Measurements from ENCODE around the gene C3AR1. TPM values are rescaled to one million over a fixed set of nuclear protein-coding genes. Genes with fewer than 3 reads are reported as not detected.
"Not testable (repeated sequence)": the region's sequence is repeated elsewhere in the genome, so short reads cannot be mapped to it uniquely, and the experiment has no call there.

The C3AR1 gene
- total RNA-seq, 1 donor from 2014 or later, result not detected

- peaks cover 5% of the 10 kb centered on the region for H3K36me3 Mint-ChIP-seq (ENCODE audit: unreplicated experiment)
Observed at GRCh38 chr12:8093291-8093690, 27.1 kb upstream of the C3AR1 start.

GRCh38 chr12:8089716-8090115 lies 23.6 kb upstream of the C3AR1 start:
- Mint-ChIP-seq H3K36me3 (ENCODE audit: unreplicated experiment) (peaks cover 7% of the 10 kb centered on the region), H3K27ac (ENCODE audit: unreplicated experiment) (no peak overlapping the region), H3K4me3 (ENCODE audit: unreplicated experiment) (no peak overlapping the region), H3K4me1 (ENCODE audit: low read depth, unreplicated experiment) (peaks cover 8% of the 10 kb centered on the region), H3K9me3 (ENCODE audit: unreplicated experiment) (no peaks in the 10 kb centered on the region), H3K27me3 (ENCODE audit: unreplicated experiment) (no peaks in the 10 kb centered on the region)
- DNase-seq, result no peak
- TF ChIP-seq, protein P1, sequence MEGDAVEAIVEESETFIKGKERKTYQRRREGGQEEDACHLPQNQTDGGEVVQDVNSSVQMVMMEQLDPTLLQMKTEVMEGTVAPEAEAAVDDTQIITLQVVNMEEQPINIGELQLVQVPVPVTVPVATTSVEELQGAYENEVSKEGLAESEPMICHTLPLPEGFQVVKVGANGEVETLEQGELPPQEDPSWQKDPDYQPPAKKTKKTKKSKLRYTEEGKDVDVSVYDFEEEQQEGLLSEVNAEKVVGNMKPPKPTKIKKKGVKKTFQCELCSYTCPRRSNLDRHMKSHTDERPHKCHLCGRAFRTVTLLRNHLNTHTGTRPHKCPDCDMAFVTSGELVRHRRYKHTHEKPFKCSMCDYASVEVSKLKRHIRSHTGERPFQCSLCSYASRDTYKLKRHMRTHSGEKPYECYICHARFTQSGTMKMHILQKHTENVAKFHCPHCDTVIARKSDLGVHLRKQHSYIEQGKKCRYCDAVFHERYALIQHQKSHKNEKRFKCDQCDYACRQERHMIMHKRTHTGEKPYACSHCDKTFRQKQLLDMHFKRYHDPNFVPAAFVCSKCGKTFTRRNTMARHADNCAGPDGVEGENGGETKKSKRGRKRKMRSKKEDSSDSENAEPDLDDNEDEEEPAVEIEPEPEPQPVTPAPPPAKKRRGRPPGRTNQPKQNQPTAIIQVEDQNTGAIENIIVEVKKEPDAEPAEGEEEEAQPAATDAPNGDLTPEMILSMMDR (IDR thresholded peaks at IDR 0.05; ENCODE audit: partially characterized antibody, unreplicated experiment), result no peak

More at GRCh38 chr12:8093291-8093690, 27.1 kb upstream of the C3AR1 start:
- TF ChIP-seq, protein P1 (IDR thresholded peaks at IDR 0.05; ENCODE audit: partially characterized antibody, unreplicated experiment), result no peak
- Mint-ChIP-seq H3K4me3 (ENCODE audit: unreplicated experiment) (no peak overlapping the region), H3K27me3 (ENCODE audit: unreplicated experiment) (no peaks in the 10 kb centered on the region), H3K9me3 (ENCODE audit: unreplicated experiment) (no peaks in the 10 kb centered on the region), H3K27ac (ENCODE audit: unreplicated experiment) (no peak overlapping the region), H3K4me1 (ENCODE audit: low read depth, unreplicated experiment) (peaks cover 5% of the 10 kb centered on the region)
- DNase-seq, result no peak

GRCh38 chr12:8089277-8089676 lies 23.1 kb upstream of the C3AR1 start:
- DNase-seq; H3K9me3 Mint-ChIP-seq (ENCODE audit: unreplicated experiment); H3K27ac Mint-ChIP-seq (ENCODE audit: unreplicated experiment); H3K27me3 Mint-ChIP-seq (ENCODE audit: unreplicated experiment); H3K36me3 Mint-ChIP-seq (ENCODE audit: unreplicated experiment); H3K4me3 Mint-ChIP-seq (ENCODE audit: unreplicated experiment): not testable (repeated sequence)
- peaks cover 12% of the 10 kb centered on the region for H3K4me1 Mint-ChIP-seq (ENCODE audit: low read depth, unreplicated experiment)

DNA sequence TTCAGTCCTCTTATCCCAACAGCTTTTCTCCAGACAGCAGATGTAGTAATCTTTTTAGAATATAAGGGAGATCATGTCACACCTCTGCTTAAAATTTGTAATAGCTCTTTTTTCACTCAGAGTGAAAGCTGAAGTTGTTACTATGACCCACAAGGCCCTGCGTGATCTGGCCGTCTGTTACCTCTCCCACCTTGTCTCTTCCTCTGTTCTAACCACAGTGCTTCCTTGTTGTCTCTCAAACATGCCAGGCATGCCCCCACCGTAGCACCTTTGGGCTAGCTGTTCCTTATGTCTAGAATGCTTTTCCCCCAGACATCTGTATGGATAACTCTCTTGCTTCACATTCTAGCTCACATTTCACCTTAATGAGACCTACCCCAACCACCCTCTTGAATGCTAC lies 22.4 kb upstream of the C3AR1 start:
- Mint-ChIP-seq H3K27me3 (ENCODE audit: unreplicated experiment) (no peaks in the 10 kb centered on the region), H3K4me1 (ENCODE audit: low read depth, unreplicated experiment) (peaks cover 15% of the 10 kb centered on the region), H3K4me3 (ENCODE audit: unreplicated experiment) (no peak overlapping the region), H3K9me3 (ENCODE audit: unreplicated experiment) (no peaks in the 10 kb centered on the region), H3K27ac (ENCODE audit: unreplicated experiment) (peak overlapping the region; percentile 10), H3K36me3 (ENCODE audit: unreplicated experiment) (peaks cover 5% of the 10 kb centered on the region)
- TF ChIP-seq, protein P1 (IDR thresholded peaks at IDR 0.05; ENCODE audit: partially characterized antibody, unreplicated experiment), result no peak
- no peak for DNase-seq

GRCh38 chr12:8087666-8088065 lies 21.5 kb upstream of the C3AR1 start:
- Mint-ChIP-seq H3K36me3 (ENCODE audit: unreplicated experiment) (peaks cover 5% of the 10 kb centered on the region), H3K27ac (ENCODE audit: unreplicated experiment) (no peak overlapping the region), H3K27me3 (ENCODE audit: unreplicated experiment) (no peaks in the 10 kb centered on the region), H3K4me1 (ENCODE audit: low read depth, unreplicated experiment) (peaks cover 17% of the 10 kb centered on the region), H3K4me3 (ENCODE audit: unreplicated experiment) (no peak overlapping the region), H3K9me3 (ENCODE audit: unreplicated experiment) (peaks cover 2% of the 10 kb centered on the region)
- DNase-seq, result no peak
- TF ChIP-seq, protein P1 (IDR thresholded peaks at IDR 0.05; ENCODE audit: partially characterized antibody, unreplicated experiment), result no peak

- H3K27ac Mint-ChIP-seq (ENCODE audit: unreplicated experiment), result peak overlapping the region; percentile 40
- not testable (repeated sequence) for H3K27me3 Mint-ChIP-seq (ENCODE audit: unreplicated experiment)
- H3K4me3 Mint-ChIP-seq (ENCODE audit: unreplicated experiment), result peak overlapping the region; percentile 65
Observed at GRCh38 chr12:8084351-8084750, 18.2 kb upstream of the C3AR1 start.

More at GRCh38 chr12:8084351-8084750, 18.2 kb upstream of the C3AR1 start:
- peaks cover 19% of the 10 kb centered on the region for H3K4me1 Mint-ChIP-seq (ENCODE audit: low read depth, unreplicated experiment)
- not testable (repeated sequence) for DNase-seq; H3K9me3 Mint-ChIP-seq (ENCODE audit: unreplicated experiment); H3K36me3 Mint-ChIP-seq (ENCODE audit: unreplicated experiment)
